ENCODE results near the gene FIGNL2. TPM values are rescaled to one million over a fixed set of nuclear protein-coding genes. Genes with fewer than 3 reads are reported as not detected.

The FIGNL2 gene
- total RNA-seq, 1 experiment from 2014 or later = 0.27 TPM

- intact Hi-C loops (cut with micrococcal nuclease) = no loop called here
- TF ChIP-seq EGR1 (IDR thresholded peaks at IDR 0.05; ENCODE audit: low read depth) = no peak
- no peak for TF ChIP-seq MAX (IDR thresholded peaks at IDR 0.05)
- no peak for TF ChIP-seq SIN3A (IDR thresholded peaks at IDR 0.05; ENCODE audit: low read depth)
- no peak for TF ChIP-seq FOSL1 (IDR thresholded peaks at IDR 0.05; ENCODE audit: low read depth)
- no peak for TF ChIP-seq SP1 (IDR thresholded peaks at IDR 0.05; ENCODE audit: low read depth)
- TF ChIP-seq ZBTB33 (IDR thresholded peaks at IDR 0.05; ENCODE audit: extremely low read depth, insufficient replicate concordance, low read length) = no peak
- TF ChIP-seq CEBPB (IDR thresholded peaks at IDR 0.05; ENCODE audit: low read depth) = no peak
- TF ChIP-seq RAD21 (IDR thresholded peaks at IDR 0.05; ENCODE audit: low read depth) = no peak
- no peak for TF ChIP-seq YY1 (IDR thresholded peaks at IDR 0.05; ENCODE audit: extremely low read depth, insufficient replicate concordance, low read depth, low read length)
- TF ChIP-seq ATF3 (IDR thresholded peaks at IDR 0.05) = no peak
- no peak for TF ChIP-seq EZH2 (IDR thresholded peaks at IDR 0.05)
- no peak for TF ChIP-seq TCF7L2 (IDR thresholded peaks at IDR 0.05; ENCODE audit: borderline replicate concordance, extremely low read depth, insufficient read depth, insufficient read length)
- no peak for TF ChIP-seq CTCF (IDR thresholded peaks at IDR 0.05 in 2 of 3, conservative IDR thresholded peaks at IDR 0.05 in 1 of 3; ENCODE audit: borderline replicate concordance in 1 of 3, insufficient read depth in 1 of 3, low read depth in 2 of 3, low read length in 2 of 3)
- no peak for TF ChIP-seq ZFX (IDR thresholded peaks at IDR 0.05)
- no peak for TF ChIP-seq ELF1 (IDR thresholded peaks at IDR 0.05; ENCODE audit: borderline replicate concordance, low read depth)
- TF ChIP-seq REST (IDR thresholded peaks at IDR 0.05; ENCODE audit: low read depth) = no peak
- no peak for TF ChIP-seq JUND (IDR thresholded peaks at IDR 0.05)
- TF ChIP-seq ZNF274 (IDR thresholded peaks at IDR 0.05; ENCODE audit: low read depth, low read length) = no peak
- no peaks in the 10 kb centered on the region for H3K9me2 ChIP-seq (ENCODE audit: insufficient read depth)
- POLR2A ChIA-PET = no interaction called here
- no peak overlapping the region for H3K4me2 ChIP-seq (ENCODE audit: low read length)
- no peak for DNase-seq (ENCODE audit: low read depth, low spot score)
- H3K4me1 ChIP-seq (ENCODE audit: control insufficient read depth in 1 of 2, insufficient read depth in 2 of 2, low read length in 2 of 2) = no peaks in the 10 kb centered on the region
- H4K20me1 ChIP-seq (ENCODE audit: insufficient read depth) = no peaks in the 10 kb centered on the region
- H3K9ac ChIP-seq (ENCODE audit: low read length) = no peak overlapping the region
- H3K36me3 ChIP-seq (ENCODE audit: control insufficient read depth in 1 of 2, insufficient read depth in 2 of 2, low read length in 2 of 2) = no peaks in the 10 kb centered on the region
- H3K9me3 ChIP-seq (ENCODE audit: control insufficient read depth in 1 of 2, insufficient read depth in 1 of 2, low read depth in 1 of 2, low read length in 2 of 2) = no peaks in the 10 kb centered on the region
- CTCF ChIA-PET = interaction anchor here (3.9 kb wide), 1 partner anchor 452 kb away, joined by 55 read pairs; no protein-coding TSS in a partner anchor
- no peaks in the 10 kb centered on the region for H3K27me3 ChIP-seq (ENCODE audit: insufficient read depth, low read length)
- no TSS peak for BruUV-seq (replicated peaks)
- no peak for ATAC-seq
- H3K79me2 ChIP-seq (ENCODE audit: insufficient read depth, low read length) = no peaks in the 10 kb centered on the region
- RAD21 ChIA-PET (ENCODE audit: low non-redundant PET in 1 of 2, low total read pairs in 2 of 2, uncharacterized antibody in 2 of 2, unreplicated experiment in 2 of 2) = no interaction called here
- H3K27ac ChIP-seq (ENCODE audit: low read depth, low read length) = no peak overlapping the region
- no peak overlapping the region for H2AFZ ChIP-seq (ENCODE audit: low read depth, low read length, poor library complexity, severe bottlenecking)
- no peak overlapping the region for H3K4me3 ChIP-seq (replicated peaks in 1 of 2; ENCODE audit: low read depth in 1 of 2, low read length in 2 of 2)
Observed at GRCh38 chr12:51872689-51872981, 24.1 kb upstream of the FIGNL2 start.
